Measurements from ENCODE around the gene ORAI1.
"Not testable (repeated sequence)": the region's sequence is repeated elsewhere in the genome, so short reads cannot be mapped to it uniquely, and the experiment has no call there.

DNA sequence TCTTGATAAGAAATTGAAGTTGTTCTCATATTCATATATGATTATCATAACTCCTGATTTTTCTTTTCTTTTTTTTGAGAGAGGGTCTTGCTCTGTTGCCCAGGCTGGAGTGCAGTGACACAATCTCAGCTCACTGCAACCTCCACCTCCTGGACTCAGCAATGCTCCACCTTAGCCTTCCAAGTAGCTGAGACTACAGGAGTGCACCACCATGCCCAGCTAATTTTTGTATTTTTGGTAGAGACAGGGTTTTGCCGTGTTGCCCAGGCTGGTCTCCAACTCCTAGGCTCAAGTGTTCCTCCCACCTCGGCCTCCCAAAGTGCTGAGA is 43.0 kb upstream of the ORAI1 start:
- TF ChIP-seq POLR2A (IDR thresholded peaks at IDR 0.05; ENCODE audit: low read depth); EP300 (IDR thresholded peaks at IDR 0.05); POLR2AphosphoS5 (IDR thresholded peaks at IDR 0.05): not testable (repeated sequence)
- TF ChIP-seq, protein P1, sequence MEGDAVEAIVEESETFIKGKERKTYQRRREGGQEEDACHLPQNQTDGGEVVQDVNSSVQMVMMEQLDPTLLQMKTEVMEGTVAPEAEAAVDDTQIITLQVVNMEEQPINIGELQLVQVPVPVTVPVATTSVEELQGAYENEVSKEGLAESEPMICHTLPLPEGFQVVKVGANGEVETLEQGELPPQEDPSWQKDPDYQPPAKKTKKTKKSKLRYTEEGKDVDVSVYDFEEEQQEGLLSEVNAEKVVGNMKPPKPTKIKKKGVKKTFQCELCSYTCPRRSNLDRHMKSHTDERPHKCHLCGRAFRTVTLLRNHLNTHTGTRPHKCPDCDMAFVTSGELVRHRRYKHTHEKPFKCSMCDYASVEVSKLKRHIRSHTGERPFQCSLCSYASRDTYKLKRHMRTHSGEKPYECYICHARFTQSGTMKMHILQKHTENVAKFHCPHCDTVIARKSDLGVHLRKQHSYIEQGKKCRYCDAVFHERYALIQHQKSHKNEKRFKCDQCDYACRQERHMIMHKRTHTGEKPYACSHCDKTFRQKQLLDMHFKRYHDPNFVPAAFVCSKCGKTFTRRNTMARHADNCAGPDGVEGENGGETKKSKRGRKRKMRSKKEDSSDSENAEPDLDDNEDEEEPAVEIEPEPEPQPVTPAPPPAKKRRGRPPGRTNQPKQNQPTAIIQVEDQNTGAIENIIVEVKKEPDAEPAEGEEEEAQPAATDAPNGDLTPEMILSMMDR (IDR thresholded peaks at IDR 0.05) = not testable (repeated sequence)
